Progenitor cell of endocrine pancreas (in vitro differentiated cells): ENCODE data around the gene ZFAND4. TPM values are rescaled to one million over a fixed set of nuclear protein-coding genes. Genes with fewer than 3 reads are reported as not detected.
"Not testable (repeated sequence)": the region's sequence is repeated elsewhere in the genome, so short reads cannot be mapped to it uniquely, and the experiment has no call there.

Experiments
- DNase-seq: peaks from one replicate; pipeline ENCODE4 v3.0.0; 2021; ENCODE audit warnings: low spot score; ENCODE audit not compliant: unreplicated experiment
- H3K27ac Mint-ChIP-seq: 2 replicates; pipeline ENCODE4 v1.8.0; 2021; ENCODE audit warnings: mild to moderate bottlenecking, moderate library complexity, mixed read lengths
- H3K27me3 Mint-ChIP-seq: 2 replicates; pipeline ENCODE4 v1.8.0; 2021; ENCODE audit warnings: mixed read lengths
- H3K36me3 Mint-ChIP-seq: 2 replicates; pipeline ENCODE4 v1.8.0; 2022; ENCODE audit warnings: mixed read lengths; ENCODE audit not compliant: insufficient read depth
- H3K4me1 Mint-ChIP-seq: 2 replicates; pipeline ENCODE4 v1.8.0; 2021; ENCODE audit warnings: low read depth, mixed read lengths
- H3K4me3 Mint-ChIP-seq: 2 replicates; pipeline ENCODE4 v1.8.0; 2021; ENCODE audit warnings: low read depth, mild to moderate bottlenecking, moderate library complexity, mixed read lengths
- H3K9me3 Mint-ChIP-seq: 2 replicates; pipeline ENCODE4 v1.8.0; 2021; ENCODE audit warnings: low read depth, mixed read lengths
- total RNA-seq: library from RNA; stranded (reverse); gene quantifications from 2 replicates; pipeline ENCODE4 v1.2.1, GENCODE V29; 2021
- TF ChIP-seq, protein P1 (sequence below): fragments of 200-600 bp; sonication (generic); IDR thresholded peaks from one replicate; pipeline ENCODE4 v1.5.0; 2021; ENCODE audit warnings: antibody characterized with exemption, mild to moderate bottlenecking; ENCODE audit not compliant: unreplicated experiment

ZFAND4 gene
- total RNA-seq, 1 donor from 2014 or later: 27.9 TPM

DNA sequence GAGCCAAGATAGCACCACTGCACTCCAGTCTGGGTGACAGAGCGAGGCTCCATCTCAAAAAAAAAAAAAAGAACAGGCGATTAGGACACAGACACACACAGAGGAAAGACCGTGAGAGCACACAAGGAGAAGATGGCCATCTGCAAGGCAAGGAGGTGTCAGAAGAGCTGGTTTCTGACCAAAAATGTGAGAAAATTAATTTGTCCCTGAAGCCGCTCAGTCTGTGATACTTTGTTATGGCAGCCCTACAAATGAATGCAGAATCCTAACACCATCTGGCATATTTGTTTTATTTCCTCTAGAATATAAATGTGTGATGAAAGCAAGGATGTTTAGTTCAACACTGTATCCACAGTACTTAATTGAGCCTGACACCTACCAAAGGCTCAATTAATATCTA, 69.7 kb downstream of the ZFAND4 start:
- Mint-ChIP-seq H3K9me3 (peaks cover 6% of the 10 kb centered on the region), H3K27me3 (no peaks in the 10 kb centered on the region), H3K4me1 (no peaks in the 10 kb centered on the region), H3K4me3 (no peak overlapping the region), H3K27ac (no peak overlapping the region), H3K36me3 (peaks cover 2% of the 10 kb centered on the region)
- no peak for DNase-seq
- TF ChIP-seq, protein P1, sequence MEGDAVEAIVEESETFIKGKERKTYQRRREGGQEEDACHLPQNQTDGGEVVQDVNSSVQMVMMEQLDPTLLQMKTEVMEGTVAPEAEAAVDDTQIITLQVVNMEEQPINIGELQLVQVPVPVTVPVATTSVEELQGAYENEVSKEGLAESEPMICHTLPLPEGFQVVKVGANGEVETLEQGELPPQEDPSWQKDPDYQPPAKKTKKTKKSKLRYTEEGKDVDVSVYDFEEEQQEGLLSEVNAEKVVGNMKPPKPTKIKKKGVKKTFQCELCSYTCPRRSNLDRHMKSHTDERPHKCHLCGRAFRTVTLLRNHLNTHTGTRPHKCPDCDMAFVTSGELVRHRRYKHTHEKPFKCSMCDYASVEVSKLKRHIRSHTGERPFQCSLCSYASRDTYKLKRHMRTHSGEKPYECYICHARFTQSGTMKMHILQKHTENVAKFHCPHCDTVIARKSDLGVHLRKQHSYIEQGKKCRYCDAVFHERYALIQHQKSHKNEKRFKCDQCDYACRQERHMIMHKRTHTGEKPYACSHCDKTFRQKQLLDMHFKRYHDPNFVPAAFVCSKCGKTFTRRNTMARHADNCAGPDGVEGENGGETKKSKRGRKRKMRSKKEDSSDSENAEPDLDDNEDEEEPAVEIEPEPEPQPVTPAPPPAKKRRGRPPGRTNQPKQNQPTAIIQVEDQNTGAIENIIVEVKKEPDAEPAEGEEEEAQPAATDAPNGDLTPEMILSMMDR: no peak

DNA sequence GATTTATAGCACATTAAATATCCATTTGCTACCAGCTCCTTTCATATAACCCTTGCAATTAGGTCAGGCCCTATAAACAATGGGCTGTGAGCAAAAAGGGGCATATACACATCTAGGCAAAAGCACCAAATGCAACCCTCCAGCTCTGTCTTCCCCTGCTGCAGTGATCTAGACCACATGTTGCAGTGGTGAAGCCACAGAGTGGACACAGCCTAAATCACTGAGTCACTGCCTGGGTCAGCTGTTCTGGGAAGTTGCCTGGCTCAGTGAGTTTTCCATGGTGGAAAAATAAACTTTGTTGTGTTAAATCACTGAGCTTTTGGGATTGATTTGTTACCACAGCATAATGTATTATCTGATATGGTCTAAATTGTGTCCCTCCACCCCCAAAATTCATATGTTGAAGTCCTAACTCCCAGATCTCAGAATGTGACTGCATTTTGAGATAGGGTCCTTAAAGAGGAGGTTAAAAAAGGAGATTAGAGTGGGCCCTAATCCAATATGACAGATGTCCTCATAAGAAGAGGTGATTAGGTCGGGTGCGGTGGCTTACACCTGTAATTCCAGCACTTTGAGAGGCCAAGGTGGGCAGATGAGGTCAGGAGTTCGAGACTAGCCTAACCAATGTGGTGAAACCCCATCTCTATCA, 70.4 kb downstream of the ZFAND4 start:
- H3K4me3 Mint-ChIP-seq: no peak overlapping the region
- H3K27ac Mint-ChIP-seq: no peak overlapping the region
- TF ChIP-seq, protein P1: no peak
- H3K4me1 Mint-ChIP-seq: no peaks in the 10 kb centered on the region
- H3K36me3 Mint-ChIP-seq: peaks cover 2% of the 10 kb centered on the region
- H3K27me3 Mint-ChIP-seq: no peaks in the 10 kb centered on the region
- H3K9me3 Mint-ChIP-seq: peaks cover 6% of the 10 kb centered on the region
- no peak for DNase-seq

DNA sequence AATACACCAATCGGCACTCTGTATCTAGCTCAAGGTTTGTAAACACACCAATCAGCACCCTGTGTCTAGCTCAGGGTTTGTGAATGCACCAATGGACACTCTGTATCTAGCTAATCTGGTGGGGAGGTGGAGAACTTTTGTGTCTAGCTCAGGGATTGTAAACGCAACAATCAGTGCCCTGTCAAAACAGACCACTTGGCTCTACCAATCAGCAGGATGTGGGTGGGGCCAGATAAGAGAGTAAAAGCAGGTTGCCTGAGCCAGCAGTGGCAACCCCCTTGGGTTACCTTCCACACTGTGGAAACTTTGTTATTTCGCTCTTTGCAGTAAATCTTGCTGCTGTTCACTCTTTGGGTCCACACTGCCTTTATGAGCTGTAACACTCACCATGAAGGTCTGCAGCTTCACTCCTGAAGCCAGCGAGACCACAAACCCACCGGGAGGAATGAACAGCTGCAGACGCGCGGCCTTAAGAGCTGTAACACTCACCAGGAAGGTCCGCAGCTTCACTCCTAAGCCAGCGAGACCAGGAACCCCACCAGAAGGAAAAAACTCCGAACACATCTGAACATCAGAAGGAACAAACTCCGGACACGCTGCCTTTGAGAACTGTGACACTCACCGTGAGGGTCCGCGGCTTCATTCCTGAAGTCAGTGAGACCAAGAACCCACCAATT, 71.2 kb downstream of the ZFAND4 start:
- not testable (repeated sequence) for H3K4me1 Mint-ChIP-seq, H3K36me3 Mint-ChIP-seq, H3K27me3 Mint-ChIP-seq, H3K9me3 Mint-ChIP-seq, H3K27ac Mint-ChIP-seq, H3K4me3 Mint-ChIP-seq, DNase-seq

DNA sequence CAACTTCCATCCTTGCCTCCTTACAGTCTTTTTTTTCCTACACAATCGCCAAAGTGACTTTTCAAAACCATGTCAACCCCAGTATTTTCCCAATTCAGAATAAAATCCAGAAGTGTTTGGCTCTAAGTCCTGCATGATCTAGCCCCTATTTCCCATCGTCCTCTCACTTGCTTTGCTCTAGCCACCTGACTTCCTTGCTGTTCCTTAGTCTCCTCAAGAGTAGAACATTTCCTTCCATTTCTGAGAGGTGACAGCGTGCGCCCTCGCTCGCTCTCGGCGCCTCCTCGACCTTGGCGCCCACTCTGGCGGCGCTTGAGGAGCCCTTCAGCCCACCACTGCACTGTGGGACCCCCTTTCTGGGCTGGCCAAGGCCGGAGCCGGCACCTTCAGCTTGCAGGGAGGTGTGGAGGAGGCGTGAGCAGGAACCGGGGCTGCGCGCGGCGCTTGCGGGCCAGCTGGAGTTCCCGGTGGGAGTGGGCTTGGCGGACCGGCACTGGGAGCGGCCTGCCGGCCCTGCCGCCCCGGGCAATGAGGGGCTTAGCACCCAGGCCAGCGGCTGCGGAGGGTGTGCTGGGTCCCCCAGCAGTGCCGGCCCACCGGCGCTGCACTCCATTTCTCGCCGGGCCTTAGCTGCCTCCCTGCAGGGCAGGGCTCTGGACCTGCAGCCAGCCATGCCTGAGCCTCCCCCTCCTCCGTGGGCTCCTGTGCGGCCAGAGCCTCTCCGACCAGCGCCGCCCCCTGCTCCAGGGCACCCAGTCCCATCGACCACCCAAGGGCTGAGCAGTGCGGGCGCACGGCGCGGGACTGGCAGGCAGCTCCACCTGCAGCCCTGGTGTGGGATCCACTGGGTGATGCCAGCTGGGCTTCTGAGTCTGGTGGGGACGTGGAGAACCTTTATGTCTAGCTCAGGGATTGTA, 72.0 kb downstream of the ZFAND4 start:
- not testable (repeated sequence) for H3K27ac Mint-ChIP-seq, H3K4me3 Mint-ChIP-seq, H3K4me1 Mint-ChIP-seq, H3K27me3 Mint-ChIP-seq, H3K36me3 Mint-ChIP-seq, H3K9me3 Mint-ChIP-seq, DNase-seq

DNA sequence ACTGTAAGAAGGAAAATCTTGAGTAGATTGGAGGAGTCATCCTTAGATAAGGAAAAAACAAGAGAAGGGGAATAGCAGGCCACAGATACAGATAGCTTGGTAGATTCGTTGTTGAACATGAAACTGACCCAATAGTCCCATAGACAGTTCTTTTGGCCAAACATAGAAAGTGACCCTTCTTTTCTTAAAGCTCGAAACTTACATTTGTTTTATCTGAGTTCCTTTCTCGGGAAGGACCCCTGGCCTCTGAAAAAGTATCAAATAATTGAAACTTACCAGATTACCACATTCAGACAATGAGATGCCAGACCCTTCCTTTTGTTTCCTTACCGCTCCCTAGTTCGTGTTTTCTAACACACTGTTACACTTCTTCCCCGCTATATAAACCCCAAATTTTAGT, 72.9 kb downstream of the ZFAND4 start:
- Mint-ChIP-seq H3K27me3 (peaks cover 5% of the 10 kb centered on the region), H3K36me3 (peaks cover 2% of the 10 kb centered on the region), H3K4me3 (no peak overlapping the region), H3K4me1 (peaks cover 2% of the 10 kb centered on the region), H3K27ac (no peak overlapping the region), H3K9me3 (peaks cover 6% of the 10 kb centered on the region)
- no peak for DNase-seq
- TF ChIP-seq, protein P1: no peak

DNA sequence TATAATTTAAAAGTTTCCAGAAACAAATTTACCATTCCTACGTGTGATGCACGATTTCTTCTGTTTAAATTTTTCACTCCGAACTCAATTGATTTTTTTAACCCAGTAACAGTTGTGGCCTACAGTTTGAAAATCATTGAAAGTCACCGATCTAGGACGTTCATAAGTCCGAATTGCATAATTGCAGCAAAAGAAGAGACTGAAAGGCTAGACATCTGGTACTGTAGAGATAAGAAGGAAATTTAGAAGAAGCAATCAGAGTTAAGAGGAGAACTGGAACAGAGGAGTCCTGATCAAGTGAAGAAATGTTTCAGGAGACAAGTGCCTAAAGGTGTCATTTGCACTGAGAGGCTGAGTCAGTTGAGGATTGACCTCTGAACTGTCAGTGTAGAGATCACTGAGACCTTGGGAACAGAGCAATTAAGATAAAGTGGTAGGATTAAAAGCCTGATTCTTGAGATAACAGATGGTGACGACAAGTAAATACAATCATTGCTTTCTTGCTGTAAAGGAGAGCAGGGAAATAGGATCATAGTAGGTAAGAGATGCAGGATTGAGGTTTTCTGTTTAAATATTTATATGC, 73.5 kb downstream of the ZFAND4 start:
- Mint-ChIP-seq H3K27ac (no peak overlapping the region), H3K36me3 (peaks cover 2% of the 10 kb centered on the region), H3K4me1 (peaks cover 2% of the 10 kb centered on the region), H3K9me3 (peaks cover 6% of the 10 kb centered on the region), H3K27me3 (peaks cover 5% of the 10 kb centered on the region), H3K4me3 (no peak overlapping the region)
- DNase-seq: no peak
- TF ChIP-seq, protein P1: no peak
